ENCODE data around the gene RGMA. TPM values are rescaled to one million over a fixed set of nuclear protein-coding genes. Genes with fewer than 3 reads are reported as not detected.

Gene RGMA, protein sequence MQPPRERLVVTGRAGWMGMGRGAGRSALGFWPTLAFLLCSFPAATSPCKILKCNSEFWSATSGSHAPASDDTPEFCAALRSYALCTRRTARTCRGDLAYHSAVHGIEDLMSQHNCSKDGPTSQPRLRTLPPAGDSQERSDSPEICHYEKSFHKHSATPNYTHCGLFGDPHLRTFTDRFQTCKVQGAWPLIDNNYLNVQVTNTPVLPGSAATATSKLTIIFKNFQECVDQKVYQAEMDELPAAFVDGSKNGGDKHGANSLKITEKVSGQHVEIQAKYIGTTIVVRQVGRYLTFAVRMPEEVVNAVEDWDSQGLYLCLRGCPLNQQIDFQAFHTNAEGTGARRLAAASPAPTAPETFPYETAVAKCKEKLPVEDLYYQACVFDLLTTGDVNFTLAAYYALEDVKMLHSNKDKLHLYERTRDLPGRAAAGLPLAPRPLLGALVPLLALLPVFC
- 12.9 TPM for polyA plus RNA-seq (2012; ENCODE audit: insufficient read length, low read depth)

GRCh38 chr15:93088981-93089726, at the start of gene RGMA:
Gene RGMA, minus strand, starts transcription at chr15:93089211. Its CDS starts 279 bp downstream, at chr15:93088932.
- TF ChIP-seq POLR2AphosphoS5 (IDR thresholded peaks at IDR 0.05; ENCODE audit: low read depth, low read length) (no peak), FOXP2 (optimal IDR thresholded peaks at IDR 0.05; ENCODE audit: borderline replicate concordance, extremely low read depth, extremely low read length, insufficient read depth) (no peak), TAF1 (IDR thresholded peaks at IDR 0.05; ENCODE audit: borderline replicate concordance, insufficient read depth, low read length) (no peak), SIN3A (IDR thresholded peaks at IDR 0.05; ENCODE audit: borderline replicate concordance, insufficient read depth, low read length) (no peak)
- TF ChIP-seq, protein P1, sequence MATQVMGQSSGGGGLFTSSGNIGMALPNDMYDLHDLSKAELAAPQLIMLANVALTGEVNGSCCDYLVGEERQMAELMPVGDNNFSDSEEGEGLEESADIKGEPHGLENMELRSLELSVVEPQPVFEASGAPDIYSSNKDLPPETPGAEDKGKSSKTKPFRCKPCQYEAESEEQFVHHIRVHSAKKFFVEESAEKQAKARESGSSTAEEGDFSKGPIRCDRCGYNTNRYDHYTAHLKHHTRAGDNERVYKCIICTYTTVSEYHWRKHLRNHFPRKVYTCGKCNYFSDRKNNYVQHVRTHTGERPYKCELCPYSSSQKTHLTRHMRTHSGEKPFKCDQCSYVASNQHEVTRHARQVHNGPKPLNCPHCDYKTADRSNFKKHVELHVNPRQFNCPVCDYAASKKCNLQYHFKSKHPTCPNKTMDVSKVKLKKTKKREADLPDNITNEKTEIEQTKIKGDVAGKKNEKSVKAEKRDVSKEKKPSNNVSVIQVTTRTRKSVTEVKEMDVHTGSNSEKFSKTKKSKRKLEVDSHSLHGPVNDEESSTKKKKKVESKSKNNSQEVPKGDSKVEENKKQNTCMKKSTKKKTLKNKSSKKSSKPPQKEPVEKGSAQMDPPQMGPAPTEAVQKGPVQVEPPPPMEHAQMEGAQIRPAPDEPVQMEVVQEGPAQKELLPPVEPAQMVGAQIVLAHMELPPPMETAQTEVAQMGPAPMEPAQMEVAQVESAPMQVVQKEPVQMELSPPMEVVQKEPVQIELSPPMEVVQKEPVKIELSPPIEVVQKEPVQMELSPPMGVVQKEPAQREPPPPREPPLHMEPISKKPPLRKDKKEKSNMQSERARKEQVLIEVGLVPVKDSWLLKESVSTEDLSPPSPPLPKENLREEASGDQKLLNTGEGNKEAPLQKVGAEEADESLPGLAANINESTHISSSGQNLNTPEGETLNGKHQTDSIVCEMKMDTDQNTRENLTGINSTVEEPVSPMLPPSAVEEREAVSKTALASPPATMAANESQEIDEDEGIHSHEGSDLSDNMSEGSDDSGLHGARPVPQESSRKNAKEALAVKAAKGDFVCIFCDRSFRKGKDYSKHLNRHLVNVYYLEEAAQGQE (IDR thresholded peaks at IDR 0.05; ENCODE audit: insufficient read depth in 1 of 2, low read depth in 2 of 2, low read length in 2 of 2) = no peak

DNA sequence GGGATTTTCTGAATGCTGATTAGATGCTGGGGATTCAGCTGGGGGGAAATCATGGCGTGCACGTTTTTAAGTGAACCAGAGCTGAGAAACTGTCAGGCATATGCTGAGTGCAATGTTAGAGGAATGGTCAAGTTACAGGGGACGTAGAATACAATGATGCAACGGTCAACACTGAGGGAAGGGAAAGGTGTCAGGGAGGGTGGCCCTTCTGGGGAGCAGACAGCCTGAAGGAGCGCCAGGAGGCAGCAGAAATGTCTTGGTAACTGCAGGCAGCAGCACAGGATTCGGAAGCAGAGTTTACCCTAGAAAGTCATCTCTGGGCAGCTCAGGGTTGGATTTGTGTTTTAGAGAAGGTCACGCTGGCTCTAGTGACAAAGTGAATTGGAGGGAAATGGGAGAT, 47.6 kb upstream of the RGMA start:
- TF ChIP-seq, protein P1 (IDR thresholded peaks at IDR 0.05; ENCODE audit: insufficient read depth in 1 of 2, low read depth in 2 of 2, low read length in 2 of 2) = no peak
- no peak for TF ChIP-seq TAF1 (IDR thresholded peaks at IDR 0.05; ENCODE audit: borderline replicate concordance, insufficient read depth, low read length)
- no peak for TF ChIP-seq SIN3A (IDR thresholded peaks at IDR 0.05; ENCODE audit: borderline replicate concordance, insufficient read depth, low read length)
- TF ChIP-seq FOXP2 (optimal IDR thresholded peaks at IDR 0.05; ENCODE audit: borderline replicate concordance, extremely low read depth, extremely low read length, insufficient read depth) = no peak
- no peak for TF ChIP-seq POLR2AphosphoS5 (IDR thresholded peaks at IDR 0.05; ENCODE audit: low read depth, low read length)

DNA sequence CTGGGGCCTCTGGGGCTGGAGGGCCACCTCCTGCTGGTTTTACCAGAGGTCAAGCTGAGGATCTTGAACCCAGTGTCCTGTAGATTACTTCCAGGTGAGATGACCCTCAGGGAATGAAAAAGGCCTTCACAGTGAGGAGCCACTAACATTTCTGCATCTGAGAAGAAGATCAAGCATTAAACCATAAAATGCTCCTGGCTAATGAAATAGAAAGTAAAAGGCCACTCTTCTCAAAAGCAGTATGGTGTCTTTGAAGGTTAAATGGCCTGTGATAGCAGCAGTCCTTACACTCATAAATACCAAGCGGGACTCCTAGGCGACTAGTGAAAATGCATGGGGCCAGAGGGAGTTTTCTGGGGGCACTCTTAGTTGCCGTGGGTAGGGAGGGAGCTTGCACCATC, 47.0 kb upstream of the RGMA start:
- TF ChIP-seq SIN3A (IDR thresholded peaks at IDR 0.05; ENCODE audit: borderline replicate concordance, insufficient read depth, low read length) (no peak), FOXP2 (optimal IDR thresholded peaks at IDR 0.05; ENCODE audit: borderline replicate concordance, extremely low read depth, extremely low read length, insufficient read depth) (no peak), POLR2AphosphoS5 (IDR thresholded peaks at IDR 0.05; ENCODE audit: low read depth, low read length) (no peak), TAF1 (IDR thresholded peaks at IDR 0.05; ENCODE audit: borderline replicate concordance, insufficient read depth, low read length) (no peak)
- TF ChIP-seq, protein P1 (IDR thresholded peaks at IDR 0.05; ENCODE audit: insufficient read depth in 1 of 2, low read depth in 2 of 2, low read length in 2 of 2) = no peak

DNA sequence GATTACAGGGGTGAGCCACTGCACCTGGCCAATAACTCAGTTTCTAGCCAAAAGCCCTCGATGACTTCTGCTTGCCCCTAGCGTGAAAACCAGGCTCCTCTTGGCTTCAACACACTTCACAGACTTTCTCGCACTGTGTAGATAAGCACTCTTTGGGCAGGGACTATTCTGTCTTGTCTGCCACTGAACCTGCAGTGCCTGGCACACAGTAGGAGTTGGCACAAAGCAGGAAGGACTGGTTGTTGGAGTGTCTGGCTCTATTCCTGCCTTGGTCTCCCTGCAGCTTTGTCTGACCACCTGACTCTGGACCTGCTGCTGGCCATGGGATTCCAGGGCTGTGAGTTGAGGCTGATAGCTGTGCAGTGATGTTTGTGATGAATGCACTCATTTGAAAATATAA, 46.4 kb upstream of the RGMA start:
- TF ChIP-seq, protein P1 (IDR thresholded peaks at IDR 0.05; ENCODE audit: insufficient read depth in 1 of 2, low read depth in 2 of 2, low read length in 2 of 2) = no peak
- no peak for TF ChIP-seq FOXP2 (optimal IDR thresholded peaks at IDR 0.05; ENCODE audit: borderline replicate concordance, extremely low read depth, extremely low read length, insufficient read depth)
- no peak for TF ChIP-seq POLR2AphosphoS5 (IDR thresholded peaks at IDR 0.05; ENCODE audit: low read depth, low read length)
- no peak for TF ChIP-seq TAF1 (IDR thresholded peaks at IDR 0.05; ENCODE audit: borderline replicate concordance, insufficient read depth, low read length)

All from PFSK-1 (cell line).